NB4 (cell line): Measurements from ENCODE around the gene HOXD4.

Source experiments
- DNase-seq: peaks from one replicate; pipeline ENCODE4 v3.0.0; 2010; ENCODE audit warnings: low read depth
- H3K4me3 ChIP-seq: one replicate; pipeline ENCODE4 v1.5.1; 2011; ENCODE audit warnings: mild to moderate bottlenecking, low read depth, low read length, moderate library complexity
- CTCF ChIP-seq: IDR thresholded peaks from one replicate; pipeline ENCODE4 v1.5.1; 2012; ENCODE audit warnings: low read depth, low read length
- MYC ChIP-seq: IDR thresholded peaks from 2 replicates; pipeline ENCODE4 v1.6.1; 2011; ENCODE audit warnings: low read depth, low read length
- POLR2A ChIP-seq: IDR thresholded peaks from 2 replicates; pipeline ENCODE4 v1.6.1; 2011; ENCODE audit warnings: mild to moderate bottlenecking; ENCODE audit not compliant: insufficient read length; ENCODE audit errors: extremely low read depth
- TF ChIP-seq, protein P1 (sequence below): IDR thresholded peaks from 2 replicates; pipeline ENCODE4 v1.6.1; 2011; ENCODE audit warnings: low read depth, low read length

Gene HOXD4

GRCh38 chr2:176145085-176145969 lies 6.0 kb upstream of the HOXD4 start:
- TF ChIP-seq, protein P1, sequence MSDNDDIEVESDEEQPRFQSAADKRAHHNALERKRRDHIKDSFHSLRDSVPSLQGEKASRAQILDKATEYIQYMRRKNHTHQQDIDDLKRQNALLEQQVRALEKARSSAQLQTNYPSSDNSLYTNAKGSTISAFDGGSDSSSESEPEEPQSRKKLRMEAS, result no peak
- no peak for TF ChIP-seq MYC
- TF ChIP-seq CTCF, result no peak
- TF ChIP-seq POLR2A, result no peak
- H3K4me3 ChIP-seq, result no peak overlapping the region
- no peak for DNase-seq

GRCh38 chr2:176146101-176146500 lies 5.2 kb upstream of the HOXD4 start:
- DNase-seq, result no peak
- TF ChIP-seq, protein P1, result no peak
- no peak for TF ChIP-seq POLR2A
- TF ChIP-seq CTCF, result no peak
- TF ChIP-seq MYC, result no peak
- H3K4me3 ChIP-seq, result no peak overlapping the region

DNA sequence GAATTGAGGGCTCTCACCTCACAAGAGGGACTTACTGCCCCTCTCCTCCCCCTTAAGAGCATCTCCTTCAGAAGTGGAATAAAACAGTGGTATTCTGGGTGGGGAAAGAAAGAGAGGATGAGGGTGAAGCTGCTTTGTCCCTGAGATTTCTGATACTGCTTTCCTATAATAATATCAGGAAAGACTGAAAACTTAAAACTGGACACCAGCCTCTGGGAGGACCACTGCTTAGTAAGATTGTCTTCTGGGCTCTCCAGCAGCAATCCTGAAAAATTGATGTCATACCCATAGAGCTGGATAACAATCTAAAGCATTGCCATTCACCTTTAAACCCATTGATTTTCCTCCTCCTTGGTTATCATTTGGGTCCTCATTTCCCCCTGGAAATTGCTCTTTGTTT lies 4.7 kb upstream of the HOXD4 start:
- TF ChIP-seq, protein P1, result no peak
- TF ChIP-seq MYC (no peak), CTCF (no peak), POLR2A (no peak)
- no peak overlapping the region for H3K4me3 ChIP-seq
- no peak for DNase-seq

- TF ChIP-seq POLR2A (no peak), CTCF (no peak), MYC (no peak)
- TF ChIP-seq, protein P1, result no peak
- no peak overlapping the region for H3K4me3 ChIP-seq
- DNase-seq, result no peak
Observed at GRCh38 chr2:176147210-176147799, 4.0 kb upstream of the HOXD4 start.

DNA sequence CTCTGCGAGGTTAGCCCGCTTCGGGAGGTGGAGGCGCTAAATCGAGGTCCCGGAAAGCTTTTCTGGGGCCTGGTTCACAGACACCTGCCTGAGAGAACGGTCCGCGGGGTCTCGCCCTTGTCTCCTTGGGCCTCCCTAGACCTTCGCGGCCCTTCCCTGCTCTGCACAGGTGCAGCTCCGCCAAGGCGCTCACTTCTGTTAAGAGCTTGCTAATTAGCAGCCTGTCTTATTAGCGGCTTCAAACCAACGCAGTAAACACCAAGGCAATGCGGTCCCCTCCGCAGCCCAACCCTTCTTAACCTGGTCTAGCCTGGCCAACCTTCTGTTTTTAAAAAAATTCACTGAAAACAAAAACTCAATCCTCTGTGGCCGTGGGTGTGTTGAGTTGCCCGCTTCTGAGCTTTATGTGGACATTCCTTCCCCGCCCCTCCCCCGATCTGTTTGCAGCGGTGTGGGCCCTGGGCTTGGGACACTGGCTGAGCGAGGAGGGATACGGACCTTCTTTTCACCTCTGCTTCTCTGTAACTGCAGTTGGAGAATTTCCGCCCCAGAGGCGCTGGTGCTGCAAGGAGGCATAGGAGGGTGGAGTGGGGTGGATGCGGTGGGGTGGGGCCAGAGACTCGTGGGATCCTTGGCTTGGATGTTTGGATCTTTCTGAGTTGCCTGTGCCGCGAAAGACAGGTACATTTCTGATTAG lies 3.4 kb upstream of the HOXD4 start:
- TF ChIP-seq, protein P1, result no peak
- TF ChIP-seq POLR2A (no peak), CTCF (no peak), MYC (no peak)

More for the DNA sequence above, 3.4 kb upstream of the HOXD4 start:
- no peak for DNase-seq
- no peak overlapping the region for H3K4me3 ChIP-seq
